K562 (cell line): Measurements from ENCODE around the gene MADD. TPM values are rescaled to one million over a fixed set of nuclear protein-coding genes. Genes with fewer than 3 reads are reported as not detected.

Experiments used
- ATAC-seq: fragments of 200-7000 bp; cut with Tn5 transposase; 3 replicates; pipeline ENCODE4 v1.9.1; 2020; ENCODE audit warnings: moderate library complexity
- BruUV-seq: library from RNA; stranded (reverse); fragments of 400-500 nt; replicated peaks from 2 replicates; lab custom pipeline; 2021; lab: Mats Ljungman, UMichigan
- CTCF ChIA-PET: fragments of 300-600 bp; formaldehyde crosslinking; extraction: SDS; loops from one replicate; lab custom pipeline; 2021; ENCODE audit warnings: low intra/inter-chr PET ratio; lab: Yijun Ruan, JAX
- POLR2A ChIA-PET: fragments of 300-600, 350-650 bp; sonication (Branson Sonifier 250); formaldehyde crosslinking; extraction: SDS; loops from one replicate; lab custom pipeline; 2021; ENCODE audit warnings: antibody characterized with exemption, inconsistent platforms; lab: Yijun Ruan, JAX
- DNase-seq, 4 experiments: peaks; one replicate each; pipeline versions ENCODE4 v3.0.0 to v3.0.0-alpha.2; 2011 to 2018; ENCODE audit warnings: low spot score in 3 of 4, mixed read lengths in 3 of 4; ENCODE audit errors: extremely low read depth in 1 of 4
- FAIRE-seq: peaks from 2 replicates; lab custom pipeline; 2011; peaks lifted over from hg19 to GRCh38; lab: Jason Lieb, UNC
- H2AFZ ChIP-seq: 2 replicates; pipeline ENCODE4 v1.6.0; 2011; ENCODE audit warnings: low read depth, low read length, control low read depth, inconsistent platforms
- H3K27ac ChIP-seq: fragments of 200-600 bp; 3 replicates; pipeline ENCODE4 v1.8.0; 2011; ENCODE audit warnings: low read depth, mild to moderate bottlenecking, control low read depth, inconsistent platforms, low read length, moderate library complexity, mixed read lengths; ENCODE audit errors: extremely low read depth
- H3K27me3 ChIP-seq, 2 experiments: fragments of 300-600 bp in 1 of 2; 2 replicates in 1 of 2; 3 replicates in 1 of 2; pipeline versions ENCODE4 v1.6.0 to v1.8.0; 2011; ENCODE audit warnings: inconsistent platforms in 2 of 2, low read length in 2 of 2, mild to moderate bottlenecking in 1 of 2, mixed read lengths in 1 of 2, moderate library complexity in 1 of 2; ENCODE audit not compliant: control insufficient read depth in 2 of 2, insufficient read depth in 2 of 2
- H3K36me3 ChIP-seq: fragments of 300-600 bp; 3 replicates; pipeline ENCODE4 v1.8.0; 2011; ENCODE audit warnings: mild to moderate bottlenecking, low read length, inconsistent platforms; ENCODE audit not compliant: control insufficient read depth, insufficient read depth
- H3K4me1 ChIP-seq, 2 experiments: fragments of 200-600 bp in 1 of 2; replicated peaks in 1 of 2; 2 replicates in 1 of 2; 3 replicates in 1 of 2; pipeline versions ENCODE4 v1.5.1 to v1.8.0; 2011; ENCODE audit warnings: inconsistent platforms in 2 of 2, low read length in 2 of 2, mild to moderate bottlenecking in 1 of 2, mixed read lengths in 1 of 2, moderate library complexity in 1 of 2; ENCODE audit not compliant: control insufficient read depth in 2 of 2, insufficient read depth in 2 of 2
- H3K4me2 ChIP-seq: 2 replicates; pipeline ENCODE4 v1.6.1; 2011; ENCODE audit warnings: low read length, control low read depth, inconsistent platforms, mixed read lengths; ENCODE audit not compliant: insufficient read depth
- H3K4me3 ChIP-seq: fragments of 200-600 bp; sonication (generic), shearing (Covaris generic); 2 replicates; pipeline ENCODE4 v1.5.1; 2016; ENCODE audit warnings: control low read depth, inconsistent platforms
- H3K79me2 ChIP-seq: fragments of 200-600 bp; 3 replicates; pipeline ENCODE4 v1.8.0; 2011; ENCODE audit warnings: low read length, inconsistent platforms; ENCODE audit not compliant: control insufficient read depth, insufficient read depth
- H3K9ac ChIP-seq, 2 experiments: 2 replicates each; pipeline versions ENCODE4 v1.6.0 to v1.6.1; 2011; ENCODE audit warnings: low read depth in 2 of 2, low read length in 2 of 2, control low read depth in 1 of 2, inconsistent platforms in 1 of 2, mild to moderate bottlenecking in 1 of 2, mixed read lengths in 1 of 2; ENCODE audit not compliant: insufficient read depth in 1 of 2
- H3K9me1 ChIP-seq: one replicate; pipeline ENCODE4 v1.6.0; 2011; ENCODE audit warnings: inconsistent platforms, mild to moderate bottlenecking, low read length, moderate library complexity; ENCODE audit not compliant: control insufficient read depth, insufficient read depth
- H3K9me3 ChIP-seq: replicated peaks from 2 replicates; pipeline ENCODE4 v1.5.1; 2011; ENCODE audit warnings: low read depth, low read length, inconsistent platforms; ENCODE audit not compliant: control insufficient read depth, insufficient read depth
- H4K20me1 ChIP-seq: replicated peaks from 2 replicates; pipeline ENCODE4 v1.6.1; 2011; ENCODE audit warnings: low read length, inconsistent platforms, mixed read lengths; ENCODE audit not compliant: control insufficient read depth, insufficient read depth
- DMBX1 ChIP-seq: fragments of 250-450 bp; sonication (Bioruptor Pico); IDR thresholded peaks from 2 replicates; pipeline ENCODE4 v1.8.0; 2022; ENCODE audit warnings: inconsistent platforms, mild to moderate bottlenecking, moderate library complexity, borderline replicate concordance
- E2F6 ChIP-seq, 2 experiments: IDR thresholded peaks; 2 replicates each; pipeline ENCODE4 v1.6.1; 2011; ENCODE audit warnings: borderline replicate concordance in 1 of 2, control low read depth in 1 of 2, low read depth in 1 of 2, low read length in 1 of 2, mild to moderate bottlenecking in 1 of 2, mixed read lengths in 1 of 2, moderate library complexity in 1 of 2; ENCODE audit not compliant: insufficient read depth in 1 of 2, insufficient read length in 1 of 2, poor library complexity in 1 of 2, severe bottlenecking in 1 of 2; ENCODE audit errors: extremely low read depth in 1 of 2
- EGR1 ChIP-seq: fragments of 450-650 bp; conservative IDR thresholded peaks from 2 replicates; pipeline ENCODE4 v1.6.1; 2017; ENCODE audit warnings: mild to moderate bottlenecking
- ELF2 ChIP-seq: fragments of 250-450 bp; sonication (Bioruptor Pico); IDR thresholded peaks from 2 replicates; pipeline ENCODE4 v1.5.0; 2021; ENCODE audit warnings: mild to moderate bottlenecking
- ELK3 ChIP-seq: fragments of 450-650 bp; formaldehyde crosslinking; IDR thresholded peaks from 2 replicates; pipeline ENCODE4 v1.4.0; 2020; ENCODE audit warnings: mild to moderate bottlenecking
- GTF3C2 ChIP-seq: IDR thresholded peaks from 3 replicates; pipeline ENCODE4 v1.6.1; 2011; ENCODE audit warnings: borderline replicate concordance, mild to moderate bottlenecking, moderate library complexity; ENCODE audit not compliant: insufficient read length; ENCODE audit errors: extremely low read depth
- POLR2A ChIP-seq: fragments of 450-650 bp; conservative IDR thresholded peaks from 2 replicates; pipeline ENCODE4 v1.6.1; 2016
- SMARCE1 ChIP-seq: fragments of 450-650 bp; IDR thresholded peaks from 2 replicates; pipeline ENCODE4 v1.7.1; 2016; ENCODE audit warnings: mild to moderate bottlenecking
- TAF1 ChIP-seq: IDR thresholded peaks from 2 replicates; pipeline ENCODE4 v1.6.1; 2011; ENCODE audit warnings: mild to moderate bottlenecking, low read length, moderate library complexity; ENCODE audit not compliant: insufficient read depth, control insufficient read depth, severe bottlenecking; ENCODE audit errors: extremely low read depth
- TEAD4 ChIP-seq, 2 experiments: sonication (generic) in 1 of 2; formaldehyde crosslinking in 1 of 2; IDR thresholded peaks; 2 replicates each; pipeline versions ENCODE4 v1.6.1 to v1.8.0; 2012 to 2022; ENCODE audit warnings: borderline replicate concordance in 1 of 2, inconsistent platforms in 1 of 2, low read length in 1 of 2, mild to moderate bottlenecking in 1 of 2, missing genetic modification reagents in 1 of 2
- ZNF592 ChIP-seq: fragments of 450-650 bp; IDR thresholded peaks from 2 replicates; pipeline ENCODE4 v1.6.1; 2017; ENCODE audit warnings: antibody characterized with exemption, mild to moderate bottlenecking
- ZNF785 ChIP-seq: fragments of 250-450 bp; sonication (Bioruptor Pico); IDR thresholded peaks from 2 replicates; pipeline ENCODE4 v1.4.0; 2020; ENCODE audit warnings: mild to moderate bottlenecking
- WGBS: fragments of 100-300 bp; shearing (Covaris generic); methylation state at CpG from one replicate; pipeline ENCODE4 v1.1.6; 2016; ENCODE audit warnings: low coverage, mixed read lengths; ENCODE audit not compliant: insufficient coverage; ENCODE audit errors: missing lambda C conversion rate; 5-methylcytosine and 5-hydroxymethylcytosine counted together
- in situ Hi-C: fragments of 300-500 bp; cut with MboI; formaldehyde crosslinking; loops from 4 replicates; pipeline ENCODE4 v1.15.0; 2018; ENCODE audit warnings: inconsistent platforms, mixed read lengths
- intact Hi-C: fragments of 100-400 bp; cut with micrococcal nuclease; formaldehyde crosslinking; loops from 2 replicates; pipeline ENCODE4 v1.14.2; 2022
- polyA plus RNA-seq, 8 experiments: library from polyadenylated mRNA; depleted of rRNA in 4 of 8; stranded (reverse) in 5 of 8; unstranded in 3 of 8; fragments of >200 nt; fragmentation: Nextera tagmentation in 2 of 8; fragmentation: Illumina TruSeq in 1 of 8; extraction: Ambion mirVana in 2 of 8; extraction: Trizol in 1 of 8; gene quantifications; 2 replicates each; pipeline versions ENCODE4 v1.2.1 to v1.2.3, GENCODE V29; 2011 to 2014; ENCODE audit warnings: inconsistent platforms in 1 of 8, missing spikeins in 1 of 8
- total RNA-seq, 7 experiments: library from RNA; depleted of rRNA in 6 of 7; stranded (reverse); fragments of >200 nt in 6 of 7; fragmentation: Illumina TruSeq in 2 of 7; extraction: Trizol in 2 of 7; gene quantifications; 2 replicates each; pipeline versions ENCODE4 v1.2.1 to v1.2.3, GENCODE V29; 2011 to 2021; ENCODE audit warnings: low replicate concordance in 1 of 7

The MADD gene
- total and polyA plus RNA-seq, 9 of the 15 experiments (the other 6 are each of a cell fraction or from before 2014, with no cell fraction given) = 0.68 to 57.6 (median 33.6) TPM

GRCh38 chr11:47264119-47264518 lies 5.8 kb upstream of the MADD start:
- ChIA-PET CTCF (no interaction called here), POLR2A (interaction anchor here (1.2 to 1.9 kb wide), 4 partner anchors 12 to 81 kb away, joined by 3 to 6 read pairs (median 4); partner anchors contain the start of gene ACP2)
- H3K27me3 ChIP-seq = no peaks in the 10 kb centered on the region
- DNase-seq = peak in 1 of 4 experiments; percentile 25
- BruUV-seq = no TSS peak
- peaks cover 6% of the 10 kb centered on the region; the same call in 2 of the 3 replicates for H3K36me3 ChIP-seq
- intact Hi-C loops = no loop called here
- no peak for FAIRE-seq
- no peaks in the 10 kb centered on the region for H3K79me2 ChIP-seq
- H3K27ac ChIP-seq = peak overlapping the region; percentile 71
- WGBS = 47% methylated on average over 6 of the region's 6 CpGs
- H2AFZ ChIP-seq = peak overlapping the region; percentile 65
- no peak for ATAC-seq
- H3K4me1 ChIP-seq = peaks cover 47 to 49% of the 10 kb centered on the region in 2 experiments
- H3K9me1 ChIP-seq = peaks cover 5% of the 10 kb centered on the region
- no peaks in the 10 kb centered on the region for H3K9me3 ChIP-seq
- no peak overlapping the region; the same call in 1 of the 2 replicates for H3K4me2 ChIP-seq
- H3K9ac ChIP-seq = peak overlapping the region; percentile 2 to 18; a peak in 3 of 4 replicates
- no peaks in the 10 kb centered on the region for H4K20me1 ChIP-seq
- in situ Hi-C loops = no loop called here
- no peak overlapping the region for H3K4me3 ChIP-seq
- TF ChIP-seq ELK3 (CRISPR knock-in tag) (no peak), DMBX1 (CRISPR knock-in tag) (peak; percentile 79; the same call in 1 of the 2 replicates), POLR2A (no peak), ZNF785 (no peak), ZNF592 (peak; percentile 67), TEAD4 (IDR thresholded peaks at IDR 0.05; ENCODE audit: low read length) (no peak), TEAD4 (CRISPR knock-in tag; IDR thresholded peaks at IDR 0.05; ENCODE audit: borderline replicate concordance) (no peak), E2F6 (IDR thresholded peaks at IDR 0.05; ENCODE audit: borderline replicate concordance in 1 of 2, extremely low read depth in 1 of 2, insufficient read depth in 1 of 2, insufficient read length in 1 of 2, low read depth in 1 of 2, low read length in 1 of 2, poor library complexity in 1 of 2, severe bottlenecking in 1 of 2) (peak in 1 of 2 experiments; percentile 13), GTF3C2 (no peak), EGR1 (no peak), SMARCE1 (no peak), ELF2 (CRISPR knock-in tag) (no peak), TAF1 (no peak)
